Transverse colon (tissue), 4 donors: ENCODE results near the gene ANKRD11.
"Not testable (repeated sequence)": the region's sequence is repeated elsewhere in the genome, so short reads cannot be mapped to it uniquely, and the experiment has no call there.

Experiments used
- EP300 ChIP-seq: sonication (generic); formaldehyde crosslinking; IDR thresholded peaks from one replicate; pipeline ENCODE4 v1.6.1; 2017; ENCODE audit warnings: antibody characterized with exemption, low read depth
- POLR2A ChIP-seq: fragments of 450-650 bp; IDR thresholded peaks from one replicate; pipeline ENCODE4 v1.6.1; 2016; ENCODE audit warnings: antibody characterized with exemption, mild to moderate bottlenecking, moderate library complexity
- POLR2AphosphoS5 ChIP-seq, 3 donors: sonication (generic); formaldehyde crosslinking; IDR thresholded peaks; one replicate each; pipeline ENCODE4 v1.6.1; 2016; ENCODE audit warnings: antibody characterized with exemption in 3 of 3
- TF ChIP-seq, protein P1 (sequence below), 5 experiments: fragments of 200-600 bp in 3 of 5; fragments of 450-650 bp in 2 of 5; sonication (generic) in 3 of 5; IDR thresholded peaks; 1 replicate in 2 of 5; 2 replicates in 3 of 5; pipeline ENCODE4 v1.5.1; 2016 to 2017; ENCODE audit warnings: antibody characterized with exemption in 5 of 5, inconsistent platforms in 3 of 5, mild to moderate bottlenecking in 2 of 5, moderate library complexity in 1 of 5

DNA sequence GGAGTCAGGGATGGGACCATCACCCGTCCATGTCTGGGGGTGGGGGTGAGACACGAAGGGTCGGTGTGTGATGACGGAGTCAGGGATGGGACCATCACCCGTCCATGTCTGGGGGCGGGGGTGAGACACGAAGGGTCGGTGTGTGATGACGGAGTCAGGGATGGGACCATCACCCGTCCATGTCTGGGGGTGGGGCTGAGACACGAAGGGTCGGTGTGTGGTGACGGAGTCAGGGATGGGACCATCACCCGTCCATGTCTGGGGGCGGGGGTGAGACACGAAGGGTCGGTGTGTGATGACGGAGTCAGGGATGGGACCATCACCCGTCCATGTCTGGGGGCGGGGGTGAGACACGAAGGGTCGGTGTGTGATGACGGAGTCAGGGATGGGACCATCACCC, 69.1 kb downstream of the ANKRD11 start:
- TF ChIP-seq, protein P1, sequence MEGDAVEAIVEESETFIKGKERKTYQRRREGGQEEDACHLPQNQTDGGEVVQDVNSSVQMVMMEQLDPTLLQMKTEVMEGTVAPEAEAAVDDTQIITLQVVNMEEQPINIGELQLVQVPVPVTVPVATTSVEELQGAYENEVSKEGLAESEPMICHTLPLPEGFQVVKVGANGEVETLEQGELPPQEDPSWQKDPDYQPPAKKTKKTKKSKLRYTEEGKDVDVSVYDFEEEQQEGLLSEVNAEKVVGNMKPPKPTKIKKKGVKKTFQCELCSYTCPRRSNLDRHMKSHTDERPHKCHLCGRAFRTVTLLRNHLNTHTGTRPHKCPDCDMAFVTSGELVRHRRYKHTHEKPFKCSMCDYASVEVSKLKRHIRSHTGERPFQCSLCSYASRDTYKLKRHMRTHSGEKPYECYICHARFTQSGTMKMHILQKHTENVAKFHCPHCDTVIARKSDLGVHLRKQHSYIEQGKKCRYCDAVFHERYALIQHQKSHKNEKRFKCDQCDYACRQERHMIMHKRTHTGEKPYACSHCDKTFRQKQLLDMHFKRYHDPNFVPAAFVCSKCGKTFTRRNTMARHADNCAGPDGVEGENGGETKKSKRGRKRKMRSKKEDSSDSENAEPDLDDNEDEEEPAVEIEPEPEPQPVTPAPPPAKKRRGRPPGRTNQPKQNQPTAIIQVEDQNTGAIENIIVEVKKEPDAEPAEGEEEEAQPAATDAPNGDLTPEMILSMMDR (IDR thresholded peaks at IDR 0.05), result not testable (repeated sequence)
- TF ChIP-seq POLR2A; POLR2AphosphoS5 (IDR thresholded peaks at IDR 0.05); EP300: not testable (repeated sequence)
